DMS153 treated with DMSO at 0.1 percent for 48 hours (cell line): ENCODE data around the gene HOXA7.
A peak's percentile ranks its signal among the peaks of the same experiment; 100 is the strongest.

Experiments used
- DNase-seq: peaks from one replicate; lab custom pipeline; 2025; ENCODE audit not compliant: unreplicated experiment; lab: John Stamatoyannopoulos, UW

The HOXA7 gene

DNA sequence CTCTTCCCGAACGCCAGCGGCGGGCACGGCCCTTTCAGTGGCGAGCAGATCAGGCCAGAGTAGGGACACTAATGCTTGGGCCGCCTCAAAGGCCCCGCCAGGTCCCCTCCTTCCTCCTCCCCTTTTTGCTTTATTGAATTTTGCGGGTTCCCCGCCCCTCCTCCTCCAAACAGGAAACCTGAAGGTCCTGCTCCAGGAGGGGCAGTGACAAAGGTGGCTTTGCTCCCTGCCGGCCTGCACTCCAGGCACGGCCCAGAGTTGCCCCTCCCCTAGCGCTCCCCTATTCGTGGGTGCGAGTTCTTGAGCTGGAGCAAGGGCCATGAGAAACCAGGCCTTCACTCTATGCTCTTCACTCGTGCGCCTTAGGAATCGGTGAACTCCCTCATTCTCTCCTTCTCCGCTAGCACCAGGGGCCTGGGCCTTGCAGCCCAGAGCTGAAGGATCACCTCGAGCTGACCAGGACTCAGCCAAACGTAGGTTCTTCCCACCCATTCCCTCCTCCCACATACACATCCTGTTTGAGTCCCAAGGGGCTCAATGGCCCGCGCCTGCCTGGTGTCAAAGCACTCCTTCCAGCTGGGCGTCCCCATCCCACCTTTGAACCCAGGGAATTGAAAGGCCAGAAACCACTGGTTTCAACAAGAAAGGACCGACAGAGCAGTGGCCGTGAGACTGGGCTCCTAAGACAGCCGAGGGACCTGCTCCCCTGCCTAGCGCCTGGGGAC, 8.3 kb downstream of the HOXA7 start:
- peak; percentile 68 for DNase-seq

DNA sequence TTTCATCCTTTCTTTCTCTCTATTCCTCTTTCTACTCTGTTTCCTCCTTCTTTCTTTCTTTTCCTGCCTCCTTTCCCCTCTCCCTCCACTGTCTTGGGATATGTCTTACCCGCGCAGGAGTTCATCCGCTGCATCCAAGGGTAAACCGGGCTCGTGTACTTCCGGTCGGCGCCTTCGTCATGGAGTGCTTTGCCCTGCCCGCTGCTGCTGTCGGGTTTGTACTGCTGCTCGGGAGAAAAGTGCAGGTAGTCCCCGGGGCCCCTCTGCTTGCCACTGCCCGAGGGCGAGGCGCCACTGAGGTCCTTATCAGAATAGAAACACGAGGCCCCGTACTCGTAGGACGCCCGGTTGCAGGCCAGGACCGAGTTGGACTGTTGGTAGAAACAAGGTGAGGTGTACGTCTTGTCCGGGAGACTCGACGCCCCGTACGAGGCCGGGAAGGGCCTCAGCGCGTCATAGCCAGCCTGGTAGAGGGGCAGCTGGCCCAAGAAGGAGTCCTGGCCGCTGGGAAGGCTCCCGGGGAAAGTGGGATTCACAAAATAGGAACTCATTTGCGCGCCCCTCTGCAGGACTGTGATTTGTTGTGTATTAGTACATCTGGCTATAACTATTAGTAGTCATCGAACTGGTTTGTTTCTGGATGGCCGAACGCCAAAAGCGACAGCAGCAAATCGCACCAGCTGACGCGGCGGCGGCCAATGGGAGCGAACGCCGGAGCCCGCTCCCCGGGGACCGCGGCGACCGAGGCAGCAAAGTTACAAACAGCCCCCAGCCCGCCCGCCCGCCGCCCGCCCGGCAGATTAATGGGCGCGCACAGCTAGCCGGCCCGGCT, 9.1 kb downstream of the HOXA7 start, which contains the start of gene HOXA6:
TSS of gene HOXA6 (minus strand) at position 576 of the 832 bp plus-strand sequence. CDS start at position 551, 25 bp downstream.
- peak; percentile 85 for DNase-seq

DNA sequence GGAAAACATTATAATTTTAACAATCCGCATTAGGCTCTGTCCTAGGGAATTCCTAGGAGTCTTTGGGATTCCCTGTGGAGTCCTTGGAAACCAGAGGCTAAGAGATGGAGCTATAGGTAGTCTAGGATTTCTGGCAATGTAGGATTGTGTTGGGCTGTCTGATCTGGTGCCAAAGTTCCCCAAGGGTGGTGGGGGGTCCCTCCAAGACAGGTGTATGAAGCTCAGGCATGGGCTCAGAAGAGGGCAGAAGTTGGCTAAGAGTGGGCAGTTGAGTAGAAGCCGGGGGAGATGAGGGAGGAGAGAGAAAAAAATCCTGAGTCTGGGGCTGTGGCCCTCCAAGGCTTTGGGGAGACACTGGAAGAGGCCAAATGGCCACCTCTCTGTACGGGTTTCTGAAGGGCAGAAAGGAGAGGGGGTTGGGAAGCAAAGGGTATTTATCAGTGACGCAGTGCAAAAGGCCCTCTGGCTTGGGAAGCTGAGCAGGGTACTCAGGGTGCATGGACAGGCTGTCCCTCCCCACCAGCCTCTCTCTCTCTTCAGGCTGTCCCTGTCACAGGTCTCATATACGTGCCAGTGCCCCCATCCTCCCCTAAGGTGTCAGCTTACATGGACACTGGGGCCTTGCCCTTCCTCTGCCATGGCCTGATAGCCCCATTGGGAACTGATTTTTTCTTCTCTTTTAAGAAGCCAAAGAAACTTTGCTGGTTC, 9.8 kb downstream of the HOXA7 start:
- DNase-seq, result no peak

DNA sequence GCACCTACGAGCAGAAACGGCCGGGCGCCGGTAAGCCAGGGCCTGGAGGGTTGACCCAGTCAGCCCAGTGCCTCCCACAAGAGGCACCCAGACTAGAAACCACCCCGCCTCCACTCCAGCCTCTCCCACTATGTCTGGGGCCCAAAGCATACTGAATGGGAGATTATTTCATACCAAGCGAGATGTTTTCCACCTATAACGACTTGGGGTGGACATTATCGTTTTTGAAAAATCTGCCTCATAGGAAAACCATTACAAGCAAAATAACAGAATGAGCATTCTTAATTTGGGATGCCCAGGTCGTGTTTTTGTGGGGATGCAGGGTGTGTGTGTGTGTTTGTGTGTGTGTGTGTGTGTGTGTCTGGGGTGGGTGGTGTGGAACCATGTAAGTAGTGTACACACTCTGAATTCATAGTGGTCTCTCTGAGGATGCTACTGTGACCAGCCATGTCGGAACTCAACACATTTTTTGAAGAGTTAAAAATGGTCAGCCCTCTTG, 10.5 kb downstream of the HOXA7 start:
- DNase-seq, result no peak

DNA sequence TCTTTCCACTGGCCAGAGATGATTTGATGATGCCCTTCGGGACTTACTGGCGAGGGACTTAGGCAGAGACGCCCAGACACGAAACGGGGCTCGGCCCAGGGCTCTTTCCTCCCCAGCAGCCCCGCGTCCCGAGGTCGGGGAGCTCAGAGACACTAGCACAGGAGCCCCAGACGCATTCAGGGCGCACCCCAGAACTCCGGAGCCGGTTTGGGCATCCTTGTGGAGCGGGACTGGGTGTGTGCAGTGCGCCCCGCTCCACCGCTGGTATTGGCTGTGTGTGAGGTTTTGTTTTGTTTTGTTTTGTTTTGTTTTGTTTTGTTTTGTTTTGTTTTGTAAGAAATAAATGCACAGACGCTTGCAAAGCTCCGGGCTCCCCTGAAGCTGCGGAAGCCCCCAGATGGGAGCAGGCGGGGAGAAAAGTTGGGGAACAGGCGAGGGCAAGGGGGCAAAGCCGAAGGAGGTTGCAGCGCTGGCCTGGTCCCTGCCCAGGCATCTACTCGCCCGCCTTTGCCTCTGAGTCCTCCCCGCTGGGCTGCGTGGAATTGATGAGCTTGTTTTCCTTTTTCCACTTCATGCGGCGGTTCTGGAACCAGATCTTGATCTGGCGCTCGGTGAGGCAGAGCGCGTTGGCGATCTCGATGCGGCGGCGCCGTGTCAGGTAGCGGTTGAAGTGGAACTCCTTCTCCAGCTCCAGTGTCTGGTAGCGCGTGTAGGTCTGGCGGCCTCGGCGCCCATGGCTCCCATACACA, 11.1 kb downstream of the HOXA7 start:
- DNase-seq, result no peak

DNA sequence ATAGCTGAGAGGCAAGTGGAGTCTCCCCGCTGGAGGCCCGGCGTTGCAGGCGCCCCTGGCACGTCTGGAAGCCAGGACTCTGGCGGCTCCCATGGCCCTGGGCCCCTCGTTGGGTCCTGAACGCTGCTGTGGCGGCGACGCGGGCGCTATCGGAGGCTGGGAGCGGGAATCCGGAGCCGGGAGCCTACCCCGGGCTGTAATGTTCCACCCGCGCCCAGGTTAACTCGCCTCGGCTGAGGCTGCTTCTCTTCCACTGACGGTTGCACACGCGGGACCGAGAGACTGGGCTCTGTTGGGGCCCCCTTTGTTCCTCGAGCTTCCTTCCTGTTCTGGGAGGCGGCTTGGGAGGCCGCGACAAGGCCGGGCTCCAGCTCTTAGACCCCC, 11.7 kb downstream of the HOXA7 start:
- no peak for DNase-seq

DNA sequence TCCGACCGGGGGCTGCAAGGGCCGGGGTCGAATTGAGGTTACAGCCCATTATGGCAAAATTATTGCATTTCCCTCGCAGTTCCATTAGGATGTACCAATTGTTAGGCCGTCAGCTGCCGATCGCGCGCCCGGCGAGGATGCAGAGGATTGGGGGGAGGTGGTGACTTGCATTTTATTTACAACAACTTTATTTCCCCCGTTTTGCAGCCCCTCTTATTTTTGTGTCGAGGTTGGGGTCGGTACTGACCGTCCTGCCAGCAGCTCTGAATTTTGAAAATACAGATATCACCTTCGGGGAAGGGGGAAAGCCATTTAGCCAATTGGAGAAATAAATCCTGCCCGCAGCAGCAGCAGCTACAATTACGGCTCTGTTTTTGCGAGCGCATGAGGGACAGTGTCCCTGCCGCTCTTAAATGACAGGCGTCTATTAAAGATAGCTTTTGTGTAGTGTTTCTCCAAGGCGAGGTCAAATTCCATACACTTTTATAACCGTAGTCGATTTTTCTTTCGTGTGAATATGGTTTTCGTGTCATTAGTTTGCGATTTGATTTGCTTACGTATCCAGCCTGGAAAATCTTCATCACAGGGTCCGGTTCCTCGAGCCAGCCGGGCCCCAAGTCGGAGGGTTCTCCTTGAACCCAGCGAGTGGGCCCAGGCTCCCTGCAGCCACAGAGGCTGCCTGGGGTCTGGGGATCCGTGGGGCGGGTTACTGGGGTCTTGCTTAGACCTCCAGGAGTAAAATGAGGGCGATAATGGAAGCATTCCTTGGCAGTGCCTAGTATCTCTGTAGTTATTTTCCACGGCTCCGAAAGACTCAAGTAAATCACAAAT, 12.3 kb downstream of the HOXA7 start:
- no peak for DNase-seq

DNA sequence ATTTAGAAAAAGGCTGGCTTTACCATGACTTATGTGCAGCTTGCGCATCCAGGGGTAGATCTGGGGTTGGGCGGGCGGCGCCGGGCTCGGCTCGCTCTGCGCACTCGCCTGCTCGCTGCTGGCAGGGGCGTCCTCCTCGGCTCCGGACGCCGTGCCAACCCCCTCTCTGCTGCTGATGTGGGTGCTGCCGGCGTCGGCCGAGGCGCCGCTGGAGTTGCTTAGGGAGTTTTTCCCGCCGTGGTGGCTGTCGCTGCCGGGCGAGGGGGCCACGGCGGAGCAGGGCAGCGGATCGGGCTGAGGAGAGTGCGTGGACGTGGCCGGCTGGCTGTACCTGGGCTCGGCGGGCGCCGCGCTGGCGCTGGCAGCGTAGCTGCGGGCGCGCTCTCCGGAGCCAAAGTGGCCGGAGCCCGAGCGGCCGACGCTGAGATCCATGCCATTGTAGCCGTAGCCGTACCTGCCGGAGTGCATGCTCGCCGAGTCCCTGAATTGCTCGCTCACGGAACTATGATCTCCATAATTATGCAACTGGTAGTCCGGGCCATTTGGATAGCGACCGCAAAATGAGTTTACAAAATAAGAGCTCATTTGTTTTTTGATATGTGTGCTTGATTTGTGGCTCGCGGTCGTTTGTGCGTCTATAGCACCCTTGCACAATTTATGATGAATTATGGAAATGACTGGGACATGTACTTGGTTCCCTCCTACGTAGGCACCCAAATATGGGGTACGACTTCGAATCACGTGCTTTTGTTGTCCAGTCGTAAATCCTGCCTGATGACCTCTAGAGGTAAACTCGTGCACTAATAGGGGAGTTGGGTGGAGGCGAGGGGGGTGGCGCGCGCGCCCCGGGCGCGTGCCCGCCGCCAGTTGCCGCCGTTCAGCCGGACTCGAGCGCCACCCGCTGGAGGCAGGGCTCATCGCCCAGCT, 13.2 kb downstream of the HOXA7 start, which contains the start of gene HOXA5:
TSS of gene HOXA5 (minus strand) at position 659 of the 927 bp plus-strand sequence. CDS start at position 585, 74 bp downstream.
- DNase-seq, result no peak

DNA sequence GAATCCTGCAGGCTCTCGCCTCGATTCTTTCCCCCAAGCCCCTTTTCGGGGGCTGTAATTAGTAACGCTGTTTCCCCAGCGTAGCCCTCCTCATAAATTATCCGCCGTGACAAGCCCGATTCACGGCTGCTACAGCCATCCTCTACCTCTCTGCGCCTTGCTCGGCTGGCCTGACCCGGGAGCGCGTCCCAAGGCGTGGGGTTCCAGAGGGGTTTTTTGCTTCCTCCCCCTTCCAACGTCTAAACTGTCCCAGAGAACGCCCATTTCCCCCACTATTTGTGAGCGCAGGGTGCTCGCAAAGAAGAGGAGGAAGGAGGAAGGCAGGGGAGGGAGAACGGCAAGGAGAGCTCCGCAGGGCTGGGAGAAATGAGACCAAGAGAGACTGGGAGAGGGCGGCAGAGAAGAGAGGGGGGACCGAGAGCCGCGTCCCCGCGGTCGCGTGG, 13.9 kb downstream of the HOXA7 start:
- no peak for DNase-seq

DNA sequence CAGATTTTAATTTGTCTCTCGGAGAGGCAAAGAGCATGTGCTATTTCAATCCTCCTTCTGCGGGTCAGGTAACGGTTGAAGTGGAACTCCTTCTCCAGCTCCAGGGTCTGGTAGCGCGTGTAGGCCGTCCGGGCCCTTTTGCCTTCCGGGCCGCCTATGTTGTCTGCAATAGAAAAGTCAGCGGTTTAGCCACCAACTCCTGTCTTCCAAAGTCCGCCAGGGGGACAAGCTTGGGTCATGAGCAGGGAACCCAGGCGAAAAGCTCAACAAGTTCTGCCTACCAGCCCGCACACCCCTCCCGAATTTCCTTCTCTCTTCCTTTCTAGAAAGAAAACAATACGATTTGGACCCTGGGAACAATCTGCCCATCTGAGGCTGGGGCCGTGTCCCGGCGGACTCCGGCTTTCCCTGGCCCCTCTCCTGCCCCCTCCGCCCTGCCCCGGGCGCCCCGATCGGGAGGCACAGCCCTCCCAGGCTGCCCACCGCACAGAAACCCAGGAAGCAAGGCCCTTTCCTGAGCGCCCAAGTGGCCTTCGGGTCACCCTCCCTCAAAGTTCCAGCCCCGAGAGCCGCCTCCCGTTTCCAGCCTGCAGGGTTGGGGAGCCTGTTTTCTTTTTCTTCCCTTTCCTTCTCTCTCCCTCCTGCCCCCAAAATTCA, 14.4 kb downstream of the HOXA7 start:
- DNase-seq, result no peak

DNA sequence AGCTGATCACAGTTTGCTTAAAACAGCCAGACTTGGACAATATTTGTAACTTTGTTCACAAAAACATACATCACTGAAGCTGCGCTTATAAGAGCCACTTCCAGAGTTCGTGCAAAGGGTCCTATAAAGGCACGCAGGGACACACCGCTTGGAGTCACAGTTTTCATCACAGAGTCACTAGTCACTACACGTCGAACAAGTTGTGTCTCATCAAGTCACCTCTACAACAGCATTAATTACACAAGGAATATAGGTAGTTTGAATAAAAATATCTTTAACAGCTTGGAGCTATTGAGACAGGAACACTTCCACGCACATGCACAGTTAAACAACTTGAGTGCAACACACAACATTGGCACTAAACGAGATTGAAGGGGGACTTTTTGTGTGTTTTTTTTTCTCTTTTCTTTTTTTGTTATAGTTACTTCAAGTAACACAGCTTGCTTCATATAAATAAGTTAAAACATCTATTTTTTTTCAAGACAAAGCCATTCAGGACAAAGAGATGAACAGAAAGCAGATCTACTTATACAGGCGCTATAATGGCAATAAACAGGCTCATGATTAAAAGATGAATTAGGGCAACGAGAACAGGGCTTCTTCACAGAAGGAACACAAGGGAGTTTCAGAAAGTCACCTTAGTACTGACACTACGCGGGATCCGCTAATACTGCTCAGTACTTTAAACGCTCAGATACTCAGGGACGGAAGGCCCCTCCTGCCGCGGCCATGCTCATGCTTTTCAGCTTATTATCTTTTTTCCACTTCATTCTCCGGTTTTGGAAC, 15.1 kb downstream of the HOXA7 start:
- DNase-seq, result no peak

DNA sequence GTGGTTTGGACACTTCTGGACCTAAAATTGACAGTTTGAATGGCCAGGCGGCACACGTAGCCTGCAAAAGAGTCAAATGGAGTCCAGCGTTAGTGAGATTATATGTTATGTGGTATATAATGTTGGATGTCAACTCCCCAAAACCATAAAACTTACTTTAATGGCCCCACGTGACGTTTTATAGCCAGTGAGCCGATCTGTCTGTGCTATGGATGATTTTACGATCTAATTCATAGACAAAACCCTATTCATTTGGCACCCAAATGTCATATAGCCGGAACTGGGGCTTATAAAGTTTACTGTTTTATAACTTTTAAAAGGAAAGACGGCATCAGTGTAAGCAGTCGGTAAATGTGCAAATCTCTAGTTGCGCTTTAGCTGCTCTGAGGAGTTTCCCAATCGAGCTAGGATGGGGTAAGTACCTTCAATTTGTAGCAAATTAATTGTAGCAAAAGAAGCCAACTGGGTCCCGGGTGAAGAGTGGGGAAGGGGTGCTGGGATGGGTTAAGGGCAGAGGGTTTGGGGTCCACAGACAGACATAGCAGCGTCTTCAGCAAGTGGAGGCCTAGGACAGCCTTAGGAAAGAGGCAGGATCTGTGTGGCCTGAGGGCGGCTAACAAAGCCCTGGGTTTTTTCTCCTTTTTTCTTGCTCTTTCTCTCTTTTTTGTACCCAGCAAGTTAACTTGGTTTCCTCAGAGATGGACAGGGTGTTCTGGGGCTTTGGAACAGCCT, 16.2 kb downstream of the HOXA7 start:
- DNase-seq, result no peak

DNA sequence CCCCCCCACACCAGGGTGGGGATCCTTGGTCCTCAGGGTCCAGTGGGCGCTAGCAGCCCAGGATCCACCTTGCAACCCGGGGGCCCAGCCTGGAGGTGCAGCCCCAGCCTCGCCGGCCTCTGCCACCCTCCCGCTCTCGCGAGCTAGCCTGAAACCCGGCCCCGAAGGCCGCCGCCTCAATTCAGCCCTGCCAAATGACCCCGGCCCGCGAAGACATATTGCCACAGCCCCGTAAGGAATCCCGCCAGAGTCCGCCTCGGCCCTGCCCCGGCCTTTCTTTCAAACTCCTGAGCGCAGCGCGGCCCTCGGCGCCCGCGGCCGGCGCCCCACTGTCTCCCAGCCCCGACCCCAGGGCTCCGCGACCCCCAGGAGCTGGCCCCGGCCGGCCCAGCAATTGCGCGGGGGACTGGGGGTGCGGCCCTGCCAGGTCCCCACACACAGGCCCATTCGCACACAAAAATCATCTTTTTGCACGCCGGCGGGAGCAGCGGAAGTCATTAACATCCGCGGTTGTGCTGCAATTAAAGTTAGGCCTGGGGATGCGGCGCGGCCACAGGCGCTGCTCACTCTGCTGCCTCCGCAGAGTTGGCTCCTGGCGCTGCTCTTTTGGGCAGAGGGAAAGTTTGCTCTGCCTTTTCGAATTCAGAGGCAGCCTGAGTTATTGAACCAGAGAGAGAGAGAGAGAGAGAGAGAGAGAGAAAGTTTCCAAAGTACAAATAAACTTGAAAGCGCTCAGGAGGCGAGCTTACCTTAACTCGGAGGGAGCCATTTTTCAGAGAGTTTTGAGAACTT, 16.9 kb downstream of the HOXA7 start:
- DNase-seq, result no peak

DNA sequence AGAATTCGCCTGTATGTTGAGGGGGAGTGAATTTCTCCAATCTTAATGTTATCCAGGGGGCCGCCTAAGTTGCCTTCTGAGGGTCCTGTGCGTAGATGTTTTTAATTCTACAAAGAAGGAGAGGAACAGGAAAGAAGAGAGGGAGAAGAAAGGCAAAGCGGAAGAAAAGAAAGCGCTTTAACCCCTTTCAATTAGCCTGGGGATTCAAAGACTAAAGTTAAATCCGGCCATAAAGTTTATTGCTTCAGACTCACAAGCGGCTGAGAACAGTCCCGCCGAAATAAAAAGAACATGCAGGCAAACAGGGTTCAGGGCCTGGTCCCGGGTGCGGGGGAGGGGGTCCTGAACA, 17.5 kb downstream of the HOXA7 start:
- no peak for DNase-seq

DNA sequence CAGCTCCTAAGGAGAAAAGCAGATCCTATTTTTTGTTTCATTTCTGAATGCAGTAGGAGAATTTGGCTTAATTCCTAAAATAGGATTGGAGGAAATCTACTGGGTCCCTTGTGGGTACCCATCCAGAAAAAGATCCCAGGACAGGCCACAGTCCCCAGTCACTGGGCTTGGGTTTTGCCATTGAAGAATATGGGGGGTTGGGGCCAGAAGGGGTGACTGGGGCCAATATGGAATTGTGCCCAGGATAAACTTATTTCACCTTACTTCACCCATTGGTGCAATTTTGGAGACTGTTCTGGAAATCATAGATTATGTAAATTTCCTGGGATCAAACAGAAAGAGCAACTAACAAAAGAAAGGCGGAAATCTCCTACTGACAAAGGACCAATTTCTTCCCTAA, 18.0 kb downstream of the HOXA7 start:
- no peak for DNase-seq
